Measurements from ENCODE around the gene GDF7. TPM values are rescaled to one million over a fixed set of nuclear protein-coding genes. Genes with fewer than 3 reads are reported as not detected.

Gene GDF7
- total and polyA plus RNA-seq, 2 experiments from 2014 or later = 0.24 to 0.37 TPM

- Histone ChIP-seq H2AFZ (no peak overlapping the region), H3K4me3 (no peak overlapping the region), H3K27ac (peak overlapping the region; percentile 66), H4K20me1 (ENCODE audit: insufficient read depth, poor library complexity, severe bottlenecking) (no peaks in the 10 kb centered on the region), H3K27me3 (no peaks in the 10 kb centered on the region), H3K36me3 (replicated peaks; ENCODE audit: insufficient read depth, low read depth) (no peaks in the 10 kb centered on the region), H3K4me1 (ENCODE audit: insufficient read depth) (peaks cover 16% of the 10 kb centered on the region), H3K4me2 (no peak overlapping the region), H3K9me3 (ENCODE audit: low read depth) (no peaks in the 10 kb centered on the region), H3K9me2 (replicated peaks; ENCODE audit: insufficient read depth) (no peaks in the 10 kb centered on the region), H3K79me2 (no peaks in the 10 kb centered on the region)
- TF ChIP-seq EZH2 (IDR thresholded peaks at IDR 0.05; ENCODE audit: borderline replicate concordance) = no peak
- no peak for TF ChIP-seq EZH2phosphoT487 (IDR thresholded peaks at IDR 0.05; ENCODE audit: low read depth, severe bottlenecking, unreplicated experiment)
- no peak for TF ChIP-seq CTCF (IDR thresholded peaks at IDR 0.05; ENCODE audit: poor library complexity)
- DNase-seq (ENCODE audit: low spot score) = no peak
- WGBS (ENCODE audit: low lambda C conversion rate, missing lambda C conversion rate) = 67% methylated on average over 9 of the region's 9 CpGs
These were observed 32.3 kb upstream of the GDF7 start for GRCh38 chr2:20634507-20635112.

- no peaks in the 10 kb centered on the region for H3K79me2 ChIP-seq
- 71% methylated on average over 5 of the region's 5 CpGs for WGBS (ENCODE audit: low lambda C conversion rate, missing lambda C conversion rate)
- no peak for TF ChIP-seq EZH2 (IDR thresholded peaks at IDR 0.05; ENCODE audit: borderline replicate concordance)
- no peak for TF ChIP-seq EZH2phosphoT487 (IDR thresholded peaks at IDR 0.05; ENCODE audit: low read depth, severe bottlenecking, unreplicated experiment)
- no peak for TF ChIP-seq CTCF (IDR thresholded peaks at IDR 0.05; ENCODE audit: poor library complexity)
- peaks cover 16% of the 10 kb centered on the region for H3K4me1 ChIP-seq (ENCODE audit: insufficient read depth)
- no peak overlapping the region for H3K4me2 ChIP-seq
- no peaks in the 10 kb centered on the region for H3K9me3 ChIP-seq (ENCODE audit: low read depth)
- H3K9me2 ChIP-seq (replicated peaks; ENCODE audit: insufficient read depth) = no peaks in the 10 kb centered on the region
- H4K20me1 ChIP-seq (ENCODE audit: insufficient read depth, poor library complexity, severe bottlenecking) = no peaks in the 10 kb centered on the region
- H3K27me3 ChIP-seq = no peaks in the 10 kb centered on the region
- H3K27ac ChIP-seq = peak overlapping the region; percentile 66
- DNase-seq (ENCODE audit: low spot score) = no peak
- peak overlapping the region; percentile 38 for H2AFZ ChIP-seq
- no peaks in the 10 kb centered on the region for H3K36me3 ChIP-seq (replicated peaks; ENCODE audit: insufficient read depth, low read depth)
- H3K4me3 ChIP-seq = no peak overlapping the region
These were observed 31.8 kb upstream of the GDF7 start for GRCh38 chr2:20635113-20635510.

- no peaks in the 10 kb centered on the region for H4K20me1 ChIP-seq (ENCODE audit: insufficient read depth, poor library complexity, severe bottlenecking)
- H3K4me1 ChIP-seq (ENCODE audit: insufficient read depth) = peaks cover 16% of the 10 kb centered on the region
- H3K27ac ChIP-seq = peak overlapping the region; percentile 66
- no peaks in the 10 kb centered on the region for H3K79me2 ChIP-seq
- no peaks in the 10 kb centered on the region for H3K27me3 ChIP-seq
- no peak overlapping the region for H3K4me3 ChIP-seq
- 33% methylated on average over 31 of the region's 32 CpGs for WGBS (ENCODE audit: low lambda C conversion rate, missing lambda C conversion rate)
- no peaks in the 10 kb centered on the region for H3K36me3 ChIP-seq (replicated peaks; ENCODE audit: insufficient read depth, low read depth)
- H3K4me2 ChIP-seq = peak overlapping the region; percentile 52
- no peaks in the 10 kb centered on the region for H3K9me3 ChIP-seq (ENCODE audit: low read depth)
- TF ChIP-seq EZH2phosphoT487 (IDR thresholded peaks at IDR 0.05; ENCODE audit: low read depth, severe bottlenecking, unreplicated experiment) = no peak
- TF ChIP-seq CTCF (IDR thresholded peaks at IDR 0.05; ENCODE audit: poor library complexity) = peak; percentile 99
- DNase-seq (ENCODE audit: low spot score) = peak; percentile 93
- H3K9me2 ChIP-seq (replicated peaks; ENCODE audit: insufficient read depth) = no peaks in the 10 kb centered on the region
- H2AFZ ChIP-seq = peak overlapping the region; percentile 38
These were observed 31.0 kb upstream of the GDF7 start for GRCh38 chr2:20635675-20636584.

Data from hepatocyte (in vitro differentiated cells).